ENCODE data around the gene SCARF2.
"Not testable (repeated sequence)": the region's sequence is repeated elsewhere in the genome, so short reads cannot be mapped to it uniquely, and the experiment has no call there.

Gene SCARF2

DNA sequence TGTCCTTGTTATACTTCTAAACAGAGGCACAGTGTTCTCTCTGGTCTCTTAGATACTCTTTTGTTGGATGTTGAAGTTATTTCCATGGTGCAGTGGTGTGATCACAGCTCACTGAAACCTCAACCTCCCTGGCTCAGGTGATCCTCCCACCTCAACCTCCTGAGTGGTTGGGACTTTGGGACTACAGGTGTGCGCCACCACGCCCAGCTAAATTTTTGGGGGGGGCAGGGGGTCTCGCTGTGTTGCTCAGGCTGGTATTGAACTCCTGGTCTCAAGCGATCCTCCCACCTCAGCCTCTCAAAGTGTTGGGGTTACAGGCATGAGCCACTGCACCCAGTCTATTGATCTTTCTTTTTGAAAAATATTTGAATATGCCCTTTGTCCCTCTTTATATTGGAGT lies 28.7 kb downstream of the SCARF2 start:
- DNase-seq, result no peak

DNA sequence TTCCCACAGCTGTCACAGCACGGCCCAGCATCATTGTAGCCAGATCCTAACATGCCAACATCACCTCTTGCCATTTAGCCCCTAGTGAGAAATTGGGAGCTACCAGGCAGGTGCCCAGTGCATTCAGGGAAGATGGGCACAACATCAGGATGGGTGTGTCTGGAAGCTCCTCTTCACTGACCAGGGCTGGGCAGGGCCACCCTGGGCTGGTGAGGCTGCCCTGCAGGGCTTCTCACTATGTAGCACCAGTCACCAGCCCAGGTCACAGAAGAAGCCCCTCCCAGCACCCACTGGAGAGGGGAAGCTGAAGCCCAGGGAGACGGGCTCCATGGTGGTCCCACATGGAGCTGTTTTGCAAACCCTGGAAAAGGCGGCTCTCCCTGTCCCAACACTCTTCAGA lies 29.8 kb downstream of the SCARF2 start:
- no peak for DNase-seq

DNA sequence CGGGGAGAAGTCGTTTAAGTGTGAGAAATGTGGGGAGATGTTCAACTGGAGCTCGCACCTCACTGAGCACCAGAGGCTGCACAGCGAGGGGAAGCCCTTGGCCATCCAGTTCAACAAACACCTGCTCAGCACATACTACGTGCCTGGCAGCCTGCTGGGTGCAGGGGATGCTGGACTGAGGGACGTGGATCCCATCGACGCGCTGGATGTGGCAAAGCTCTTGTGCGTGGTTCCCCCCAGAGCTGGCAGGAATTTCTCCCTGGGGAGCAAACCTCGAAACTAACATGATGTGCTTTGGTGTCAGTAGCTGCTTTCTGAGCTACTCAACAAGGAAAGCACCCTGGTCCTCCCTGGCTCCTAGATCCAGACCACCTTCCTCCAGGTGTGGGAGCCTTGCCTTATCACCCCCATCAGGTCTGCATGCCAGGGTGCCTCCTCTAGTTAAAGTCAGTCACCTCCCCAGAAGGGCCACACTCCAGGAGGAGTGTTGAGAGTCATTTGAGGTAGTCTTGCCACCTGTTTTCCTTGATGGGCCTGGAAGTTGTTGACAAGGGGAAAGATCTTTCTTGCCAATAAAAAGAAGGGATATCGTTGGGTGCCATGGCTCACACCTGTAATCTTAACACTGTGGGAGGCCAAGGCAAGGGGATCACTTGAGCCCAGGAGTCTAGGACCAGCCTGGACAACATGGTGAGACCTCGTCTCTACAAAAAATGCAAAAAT lies 30.8 kb downstream of the SCARF2 start:
- DNase-seq, result no peak

DNA sequence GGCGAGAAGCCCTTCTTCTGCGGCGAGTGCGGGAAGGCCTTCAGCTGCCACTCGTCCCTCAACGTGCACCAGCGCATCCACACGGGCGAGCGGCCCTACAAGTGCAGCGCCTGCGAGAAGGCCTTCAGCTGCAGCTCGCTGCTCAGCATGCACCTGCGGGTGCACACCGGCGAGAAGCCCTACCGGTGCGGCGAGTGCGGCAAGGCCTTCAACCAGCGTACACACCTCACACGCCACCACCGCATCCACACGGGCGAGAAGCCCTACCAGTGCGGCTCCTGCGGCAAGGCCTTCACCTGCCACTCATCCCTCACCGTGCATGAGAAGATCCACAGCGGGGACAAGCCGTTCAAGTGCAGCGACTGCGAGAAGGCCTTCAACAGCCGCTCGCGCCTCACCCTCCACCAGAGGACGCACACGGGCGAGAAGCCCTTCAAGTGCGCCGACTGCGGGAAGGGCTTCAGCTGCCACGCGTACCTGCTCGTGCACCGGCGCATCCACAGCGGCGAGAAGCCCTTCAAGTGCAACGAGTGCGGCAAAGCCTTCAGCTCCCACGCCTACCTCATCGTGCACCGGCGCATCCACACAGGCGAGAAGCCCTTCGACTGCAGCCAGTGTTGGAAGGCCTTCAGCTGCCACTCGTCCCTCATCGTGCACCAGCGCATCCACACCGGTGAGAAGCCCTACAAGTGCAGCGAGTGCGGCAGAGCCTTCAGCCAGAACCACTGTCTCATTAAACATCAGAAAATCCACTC lies 31.5 kb downstream of the SCARF2 start:
- DNase-seq, result no peak

DNA sequence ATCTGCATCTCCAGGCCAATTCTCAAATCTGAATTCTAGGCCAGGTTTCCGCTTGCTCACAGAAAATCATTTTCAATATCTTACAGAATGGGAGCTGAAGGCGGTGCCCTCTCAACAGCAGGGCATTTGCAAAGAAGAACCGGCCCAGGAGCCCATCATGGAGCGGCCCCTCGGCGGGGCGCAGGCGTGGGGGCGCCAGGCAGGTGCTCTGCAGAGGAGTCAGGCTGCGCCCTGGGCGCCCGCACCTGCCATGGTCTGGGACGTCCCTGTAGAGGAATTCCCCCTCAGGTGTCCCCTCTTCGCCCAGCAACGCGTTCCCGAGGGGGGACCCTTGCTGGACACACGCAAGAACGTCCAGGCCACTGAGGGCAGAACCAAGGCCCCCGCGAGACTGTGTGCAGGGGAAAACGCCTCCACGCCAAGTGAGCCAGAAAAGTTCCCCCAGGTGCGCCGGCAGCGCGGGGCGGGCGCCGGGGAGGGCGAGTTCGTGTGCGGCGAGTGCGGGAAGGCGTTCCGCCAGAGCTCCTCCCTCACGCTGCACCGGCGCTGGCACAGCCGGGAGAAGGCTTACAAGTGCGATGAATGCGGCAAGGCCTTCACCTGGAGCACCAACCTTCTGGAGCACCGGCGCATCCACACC lies 32.2 kb downstream of the SCARF2 start:
- no peak for DNase-seq

DNA sequence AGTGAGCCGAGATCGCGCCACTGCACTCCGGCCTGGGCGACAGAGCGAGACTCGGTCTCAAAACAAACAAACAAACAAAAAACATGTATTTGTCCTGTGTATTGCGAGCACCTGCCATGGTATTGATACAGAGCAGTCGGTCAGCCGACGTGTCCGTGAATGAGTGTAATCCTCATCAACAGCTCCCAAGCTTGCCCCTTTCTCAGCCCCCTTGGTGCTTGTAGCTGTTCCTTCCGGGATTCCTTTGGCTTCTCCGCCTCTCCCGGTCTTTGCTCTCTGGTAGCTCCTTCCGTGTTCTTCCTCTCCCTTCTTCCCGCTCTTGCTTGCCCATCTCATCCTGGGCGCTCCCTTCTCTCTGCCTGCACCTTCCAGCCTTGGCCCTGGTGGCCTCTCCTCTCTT lies 32.7 kb downstream of the SCARF2 start:
- DNase-seq, result no peak

DNA sequence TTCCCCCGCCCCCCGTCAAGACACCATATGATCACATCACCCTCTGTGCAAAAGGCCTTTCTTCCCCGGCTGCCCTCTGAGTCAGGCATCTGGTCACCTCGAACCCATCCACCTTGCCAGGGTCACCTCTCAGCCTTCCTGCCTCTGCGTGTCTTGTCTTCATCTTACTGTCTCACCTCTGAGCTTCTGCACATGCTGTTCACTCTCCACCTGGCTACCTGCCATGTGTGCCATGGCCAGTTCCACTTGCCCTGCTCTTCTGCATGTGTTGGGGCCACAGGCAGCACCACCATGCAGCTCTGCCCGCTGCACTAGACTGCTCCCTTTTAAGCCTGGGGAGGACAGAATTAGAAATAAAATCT lies 33.9 kb downstream of the SCARF2 start:
- no peak for DNase-seq

DNA sequence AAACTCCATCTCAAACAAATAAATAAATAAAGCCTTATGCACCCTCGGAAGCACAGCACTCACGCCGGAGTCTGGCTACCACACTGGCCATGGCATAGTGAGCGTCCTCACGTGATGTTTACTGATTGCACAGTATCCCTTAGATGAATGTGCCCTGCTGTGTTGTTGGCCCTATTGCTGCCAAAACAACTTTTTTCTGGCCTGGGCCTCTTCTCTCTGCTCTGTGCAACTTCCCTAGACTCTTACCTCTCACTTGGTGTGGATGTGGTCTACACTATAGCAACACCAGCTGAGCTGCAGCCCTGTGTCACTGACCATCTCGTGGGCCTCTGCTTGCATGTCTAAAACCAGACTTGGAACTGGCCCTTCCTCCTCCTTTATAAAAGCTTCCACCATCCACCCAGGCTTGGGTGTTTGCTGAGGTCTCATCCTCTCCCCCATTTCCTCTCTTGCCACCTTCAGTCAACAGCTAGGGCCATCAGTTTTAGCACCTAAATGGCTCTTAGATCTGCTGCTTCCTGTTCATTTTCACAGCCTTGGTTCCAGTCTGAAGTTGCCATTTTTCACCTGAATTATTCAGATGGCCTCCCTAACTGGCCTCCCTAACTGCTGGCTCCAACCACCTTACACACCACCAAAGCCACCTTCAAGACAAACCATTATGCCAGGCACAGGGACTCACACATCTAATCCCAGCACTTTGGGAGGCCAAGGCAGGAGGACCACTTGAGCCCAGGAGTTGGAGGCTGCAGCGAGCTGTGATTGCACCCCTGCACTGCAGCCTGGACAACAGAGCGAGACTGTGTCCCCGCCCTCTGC lies 34.5 kb downstream of the SCARF2 start:
- no peak for DNase-seq

DNA sequence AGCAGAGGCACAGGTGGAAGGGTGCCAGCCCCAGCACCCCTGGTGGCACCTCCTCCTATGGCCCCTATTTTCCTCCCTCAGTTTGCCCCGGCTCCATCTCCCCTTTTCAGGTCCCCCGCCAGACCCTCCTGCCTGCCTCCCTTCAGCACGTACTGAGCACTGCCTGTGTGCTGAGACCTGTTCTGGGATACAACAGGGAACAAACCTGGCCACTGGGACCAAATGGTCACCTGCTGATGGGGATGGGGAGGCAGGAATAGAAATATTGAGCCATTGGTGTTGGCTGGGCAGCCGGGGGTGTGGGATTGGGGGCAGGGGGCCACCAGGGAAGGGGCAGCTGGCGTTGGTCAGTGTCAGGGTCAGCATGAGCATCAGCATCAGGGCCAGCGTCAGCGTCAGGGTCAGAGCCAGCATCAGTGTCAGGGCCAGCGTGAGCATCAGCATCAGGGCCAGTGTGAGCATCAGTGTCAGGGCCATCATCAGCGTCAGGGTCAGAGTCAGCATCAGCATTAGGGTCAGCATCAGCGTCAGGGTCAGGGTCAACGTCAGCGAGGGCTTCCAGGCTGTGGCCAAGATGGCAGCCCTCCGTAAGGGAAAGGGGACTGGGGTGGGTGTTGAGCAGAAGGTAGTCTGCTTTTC lies 36.1 kb downstream of the SCARF2 start:
- DNase-seq, result no peak

DNA sequence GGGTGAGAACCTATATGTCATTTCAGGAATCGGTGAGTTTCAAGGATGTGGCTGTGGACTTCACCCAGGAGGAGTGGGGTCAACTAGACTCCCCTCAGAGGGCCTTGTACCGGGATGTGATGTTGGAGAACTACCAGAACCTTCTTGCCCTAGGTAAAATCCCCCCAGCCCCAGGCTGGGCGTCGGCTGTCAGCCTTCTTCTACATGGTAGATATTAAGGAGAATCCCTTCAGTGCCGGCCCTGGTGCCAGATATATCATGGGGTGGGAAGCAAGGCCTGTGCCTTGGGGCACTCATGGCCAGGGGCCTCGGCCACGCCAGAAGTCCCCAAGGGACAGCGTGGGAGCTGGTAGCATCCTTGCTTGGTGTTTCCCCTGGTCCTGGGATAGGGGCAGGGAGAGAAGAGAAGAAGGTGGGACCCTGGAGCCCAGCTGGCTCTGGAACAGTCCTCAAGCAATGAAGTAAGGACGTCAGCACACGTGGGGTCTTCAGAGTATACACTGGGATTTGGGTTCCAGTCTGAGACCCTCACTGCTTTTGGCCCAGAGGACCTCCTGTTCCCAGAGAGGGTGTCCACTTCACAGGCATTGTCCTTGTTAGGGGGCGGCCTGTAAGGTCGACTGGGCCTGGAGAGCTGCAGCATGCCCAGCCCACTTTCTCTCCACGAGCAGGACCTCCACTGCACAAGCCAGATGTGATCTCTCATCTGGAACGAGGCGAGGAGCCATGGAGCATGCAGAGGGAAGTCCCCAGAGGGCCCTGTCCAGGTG lies 36.8 kb downstream of the SCARF2 start:
- DNase-seq, result no peak

DNA sequence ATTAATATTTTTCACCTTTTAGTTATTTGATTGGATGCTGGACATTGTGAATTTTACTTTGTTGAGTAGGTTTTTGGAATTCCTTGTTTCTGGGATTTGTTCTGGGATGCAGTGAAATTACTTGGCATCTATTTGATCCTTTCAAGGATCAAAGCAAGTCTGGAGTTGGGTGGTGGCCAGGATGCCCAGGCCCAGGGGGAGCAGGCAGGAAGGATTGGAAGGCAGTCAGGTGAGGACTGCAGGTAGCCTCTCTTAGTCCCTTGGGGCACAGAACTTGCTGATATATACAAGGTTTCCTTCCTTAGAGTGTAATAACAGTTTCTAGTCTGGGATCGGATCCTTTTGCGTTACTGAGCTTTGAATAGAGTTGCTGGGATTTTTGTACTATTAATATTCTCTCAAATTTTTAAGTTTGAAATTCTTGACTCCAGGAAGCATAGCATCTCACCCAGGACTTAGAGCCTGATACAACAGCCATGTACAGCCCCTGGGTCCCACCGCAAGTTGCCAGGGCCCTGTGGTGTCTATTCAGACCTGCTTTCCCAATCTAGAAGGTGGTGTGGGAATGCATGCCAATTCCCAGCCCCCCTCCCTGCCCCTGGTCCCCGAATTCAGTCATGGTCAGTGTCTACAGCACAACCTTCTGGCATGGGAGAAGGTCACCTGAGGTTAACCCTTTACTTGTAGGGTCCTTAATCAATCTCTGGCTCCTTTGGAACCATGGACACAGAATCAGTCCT lies 37.6 kb downstream of the SCARF2 start:
- no peak for DNase-seq

DNA sequence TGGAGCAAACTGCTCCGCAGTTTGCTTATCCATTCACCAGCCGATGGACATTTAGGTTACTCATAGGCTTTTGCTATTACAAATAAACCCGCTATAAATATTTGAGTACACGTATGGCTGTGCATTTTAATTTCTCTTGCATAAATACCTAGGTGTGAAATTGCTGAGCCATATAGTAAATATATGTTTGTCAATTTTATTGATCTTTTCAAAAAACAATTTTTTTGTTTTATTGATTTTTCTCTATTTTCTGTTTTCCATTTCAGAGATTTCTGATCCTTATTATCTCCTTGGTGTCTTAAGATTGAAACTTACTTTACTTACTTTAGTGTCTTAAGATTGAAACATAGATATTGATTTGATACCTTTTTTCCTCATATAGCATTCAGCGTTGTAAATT lies 39.2 kb downstream of the SCARF2 start:
- no peak for DNase-seq

DNA sequence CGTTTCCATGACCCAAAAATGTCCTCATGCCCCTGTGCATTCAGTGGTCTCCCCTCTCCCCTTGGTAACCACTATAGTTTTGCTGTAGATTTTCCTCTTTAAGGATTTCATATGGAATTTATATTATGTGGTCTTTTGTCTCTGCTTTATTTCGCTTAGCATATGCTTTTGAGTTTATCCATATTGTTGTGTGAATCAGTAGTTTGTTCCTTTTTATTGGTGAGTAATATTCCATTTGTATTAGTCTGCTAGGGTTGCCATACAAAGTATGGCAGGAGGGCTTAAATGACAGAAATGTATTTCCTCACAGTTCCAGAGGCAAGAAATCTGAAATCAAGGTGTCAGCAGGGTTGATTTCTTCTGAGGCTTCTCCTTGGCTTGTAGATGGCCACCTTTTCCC lies 40.1 kb downstream of the SCARF2 start:
- no peak for DNase-seq

DNA sequence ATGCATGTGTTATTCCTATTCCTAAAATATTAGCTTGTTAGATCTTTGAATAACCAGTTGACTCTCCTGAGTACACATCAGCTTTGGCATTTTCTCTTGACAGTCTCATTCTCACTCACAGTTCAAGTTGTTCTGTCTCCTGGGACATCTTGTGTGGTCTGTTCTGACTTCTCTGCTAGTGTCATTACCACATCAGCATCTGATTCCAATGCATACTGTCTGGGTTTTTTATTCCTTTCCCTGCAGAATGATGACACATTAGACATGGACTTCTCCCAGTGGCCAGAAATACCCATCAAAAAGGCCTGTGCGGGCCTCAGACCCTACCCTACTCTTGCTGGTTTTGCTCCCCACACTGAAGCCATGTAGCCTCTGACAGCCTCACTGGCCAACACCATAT lies 41.0 kb downstream of the SCARF2 start:
- no peak for DNase-seq

DNA sequence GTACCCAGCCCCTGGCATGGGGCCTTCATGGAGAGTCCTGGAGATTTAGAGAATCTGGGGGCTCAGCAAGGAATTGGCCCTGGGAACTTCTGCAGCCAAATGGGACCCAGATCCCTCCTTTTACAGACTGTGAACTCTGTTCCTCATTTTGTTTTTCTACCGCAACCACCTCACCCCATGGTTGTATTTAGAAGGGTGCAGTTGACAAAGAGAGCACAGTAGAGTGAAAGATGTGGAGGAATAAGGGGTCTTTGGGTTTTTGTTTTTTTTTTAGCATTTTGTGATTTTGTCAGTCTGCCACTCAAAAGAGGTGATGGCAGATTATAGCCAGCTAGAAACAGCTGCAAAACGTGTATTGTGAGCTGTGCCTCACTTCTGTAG lies 41.7 kb downstream of the SCARF2 start:
- no peak for DNase-seq

DNA sequence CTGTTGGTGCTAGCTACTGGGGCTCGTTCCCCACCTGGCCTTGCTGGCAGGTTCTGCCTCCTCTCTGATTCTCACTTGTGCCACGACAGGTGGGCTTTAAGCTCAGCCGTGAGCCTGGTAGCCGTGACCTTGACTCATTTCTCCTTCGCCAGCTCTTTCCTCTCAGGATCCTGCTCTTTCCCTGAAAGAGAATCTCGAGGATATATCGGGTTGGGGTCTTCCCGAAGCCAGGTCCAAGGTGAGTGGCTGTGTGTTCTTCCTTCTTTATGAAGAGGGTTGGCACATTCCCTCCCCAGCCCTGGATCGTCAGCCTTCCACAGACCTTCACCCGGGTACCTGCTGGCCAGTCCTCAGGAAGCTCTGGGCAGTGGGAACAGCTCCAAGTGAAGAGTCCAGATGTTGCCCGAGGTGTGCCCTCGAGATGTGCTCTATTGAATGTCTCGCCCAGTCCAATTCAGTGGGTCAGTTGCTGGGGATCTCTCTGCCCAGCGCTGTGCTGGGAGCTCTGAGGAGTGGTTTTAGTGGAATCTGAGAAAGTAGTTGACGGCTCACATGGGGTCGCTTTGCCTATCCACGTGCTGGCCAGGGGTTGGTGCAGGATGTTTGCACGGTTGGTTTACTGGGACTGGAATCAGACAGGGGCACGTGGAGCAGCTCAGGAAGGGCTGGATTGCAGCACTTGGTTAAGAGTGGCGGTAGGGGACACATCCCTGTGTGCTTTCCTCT lies 42.3 kb downstream of the SCARF2 start:
- no peak for DNase-seq

DNA sequence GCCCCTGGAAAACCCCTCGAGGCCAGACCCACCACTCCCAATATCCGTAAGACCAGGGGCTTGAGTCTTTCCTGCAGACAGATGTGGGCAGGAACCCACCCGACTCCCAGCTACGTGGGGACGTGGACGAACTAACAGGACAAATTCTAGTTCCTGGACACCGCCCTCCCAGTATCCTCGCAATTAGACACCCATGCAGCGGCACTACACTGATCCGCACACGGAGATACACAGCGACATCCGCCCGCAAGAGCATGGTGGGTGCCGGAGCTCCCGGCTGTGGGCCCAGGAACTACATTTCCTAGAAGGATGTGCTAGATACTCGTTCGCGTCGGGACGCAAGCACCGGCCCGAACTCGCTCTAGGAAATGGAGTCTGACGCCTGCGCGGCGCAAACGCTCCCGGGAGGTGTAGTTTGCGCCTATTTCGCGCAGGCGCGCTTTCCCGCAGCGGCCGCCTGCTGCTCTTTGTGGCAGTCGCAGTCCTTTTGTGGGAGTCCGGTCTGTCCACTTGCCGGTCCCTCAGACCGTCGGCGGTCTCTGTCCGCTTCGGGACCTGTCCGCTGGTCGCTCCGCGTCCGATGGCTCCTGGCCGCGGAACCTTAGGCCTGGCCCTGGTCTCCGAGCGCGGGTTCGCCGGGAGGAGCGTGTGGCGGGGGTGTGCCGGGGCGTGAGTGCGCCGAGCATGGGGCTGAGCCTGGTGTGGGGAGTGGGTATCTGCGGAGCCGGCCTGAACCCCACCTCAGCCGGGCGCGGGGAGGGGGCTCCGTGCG lies 43.7 kb downstream of the SCARF2 start, which contains the start of gene ZNF74:
TSS of gene ZNF74 (plus strand) at position 447 of the 772 bp plus-strand sequence. CDS start 478 bp downstream, outside the sequence.
- peak; percentile 84 for DNase-seq

DNA sequence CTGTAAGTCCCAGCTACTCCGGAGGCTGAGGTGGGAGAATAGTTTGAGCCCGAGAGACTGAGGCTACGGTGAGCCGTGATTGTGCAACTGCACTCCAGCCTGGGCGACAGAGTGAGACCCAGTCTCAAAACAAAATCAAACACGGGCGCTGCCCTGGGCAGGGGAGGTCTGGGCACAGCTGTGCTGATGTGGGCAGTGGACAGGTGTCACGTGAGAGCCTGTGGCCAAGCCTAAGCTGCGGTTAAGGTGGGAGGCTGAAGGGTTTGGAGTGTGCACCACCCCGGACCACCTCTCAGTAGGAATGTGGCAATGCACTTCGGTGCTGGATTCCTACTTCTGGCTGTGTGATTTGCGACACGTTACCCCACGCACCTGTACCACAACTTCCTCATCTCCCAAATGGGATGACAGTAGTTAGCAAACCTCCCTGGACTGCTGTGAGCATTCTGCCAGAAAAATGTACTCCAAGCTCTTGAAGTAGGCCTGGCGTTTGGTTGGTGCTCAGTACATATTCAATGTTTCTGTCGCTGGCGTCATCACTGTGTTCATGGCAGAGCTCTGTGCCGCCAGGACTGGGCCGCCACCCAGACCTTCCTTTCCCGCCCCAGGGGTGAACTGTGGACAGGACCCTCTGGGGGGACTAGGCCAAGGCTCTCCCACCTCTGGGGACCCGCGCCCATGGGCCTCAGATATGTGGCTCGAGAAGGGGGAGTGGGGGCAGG lies 44.5 kb downstream of the SCARF2 start:
- DNase-seq, result no peak

DNA sequence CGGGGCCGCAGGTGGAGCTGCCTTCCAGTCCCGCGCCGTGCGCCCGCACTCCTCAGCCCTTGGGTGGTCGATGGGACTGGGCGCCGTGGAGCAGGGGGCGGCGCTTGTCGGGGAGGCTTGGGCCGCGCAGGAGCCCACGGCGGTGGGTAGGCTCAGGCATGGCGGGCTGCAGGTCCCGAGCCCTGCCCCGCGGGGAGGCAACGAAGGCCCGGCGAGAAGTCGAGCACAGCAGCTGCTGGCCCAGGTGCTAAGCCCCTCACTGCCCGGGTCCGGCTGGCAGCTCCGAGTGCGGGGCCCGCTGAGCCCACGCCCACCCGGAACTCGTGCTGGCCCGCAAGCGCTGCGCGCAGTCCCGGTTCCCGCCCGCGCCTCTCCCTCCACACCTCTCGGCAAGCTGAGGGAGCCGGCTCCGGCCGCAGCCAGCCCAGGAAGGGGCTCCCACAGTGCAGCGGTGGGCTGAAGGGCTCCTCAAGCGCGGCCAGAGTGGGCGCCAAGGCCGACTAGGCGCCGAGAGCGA lies 45.2 kb downstream of the SCARF2 start:
- not testable (repeated sequence) for DNase-seq

Data from activated naive CD4-positive, alpha-beta T cell treated with Interleukin-2 at 50 U/mL for 16 hours (primary cell).